GM10266 (cell line): Measurements from ENCODE around the gene HCFC1.

Source experiments
- DNase-seq: peaks from one replicate; pipeline ENCODE4 v3.0.0; 2012; ENCODE audit errors: extremely low spot score
- TF ChIP-seq, protein P1 (sequence below): IDR thresholded peaks from 2 replicates; pipeline ENCODE4 v1.5.1; 2012; ENCODE audit warnings: mild to moderate bottlenecking, low read depth; ENCODE audit not compliant: control insufficient read depth, insufficient read depth; ENCODE audit errors: missing control alignments

The HCFC1 gene

GRCh38 chrX:153907456-153907855 is 64.2 kb downstream of the HCFC1 start:
- TF ChIP-seq, protein P1, sequence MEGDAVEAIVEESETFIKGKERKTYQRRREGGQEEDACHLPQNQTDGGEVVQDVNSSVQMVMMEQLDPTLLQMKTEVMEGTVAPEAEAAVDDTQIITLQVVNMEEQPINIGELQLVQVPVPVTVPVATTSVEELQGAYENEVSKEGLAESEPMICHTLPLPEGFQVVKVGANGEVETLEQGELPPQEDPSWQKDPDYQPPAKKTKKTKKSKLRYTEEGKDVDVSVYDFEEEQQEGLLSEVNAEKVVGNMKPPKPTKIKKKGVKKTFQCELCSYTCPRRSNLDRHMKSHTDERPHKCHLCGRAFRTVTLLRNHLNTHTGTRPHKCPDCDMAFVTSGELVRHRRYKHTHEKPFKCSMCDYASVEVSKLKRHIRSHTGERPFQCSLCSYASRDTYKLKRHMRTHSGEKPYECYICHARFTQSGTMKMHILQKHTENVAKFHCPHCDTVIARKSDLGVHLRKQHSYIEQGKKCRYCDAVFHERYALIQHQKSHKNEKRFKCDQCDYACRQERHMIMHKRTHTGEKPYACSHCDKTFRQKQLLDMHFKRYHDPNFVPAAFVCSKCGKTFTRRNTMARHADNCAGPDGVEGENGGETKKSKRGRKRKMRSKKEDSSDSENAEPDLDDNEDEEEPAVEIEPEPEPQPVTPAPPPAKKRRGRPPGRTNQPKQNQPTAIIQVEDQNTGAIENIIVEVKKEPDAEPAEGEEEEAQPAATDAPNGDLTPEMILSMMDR, result no peak
- DNase-seq, result no peak

- no peak for DNase-seq
Observed at GRCh38 chrX:153906126-153906917, 65.3 kb downstream of the HCFC1 start.

GRCh38 chrX:153905481-153906095 is 66.0 kb downstream of the HCFC1 start:
- TF ChIP-seq, protein P1, result no peak
- no peak for DNase-seq

More at GRCh38 chrX:153906126-153906917, 65.3 kb downstream of the HCFC1 start:
- TF ChIP-seq, protein P1, result no peak

DNA sequence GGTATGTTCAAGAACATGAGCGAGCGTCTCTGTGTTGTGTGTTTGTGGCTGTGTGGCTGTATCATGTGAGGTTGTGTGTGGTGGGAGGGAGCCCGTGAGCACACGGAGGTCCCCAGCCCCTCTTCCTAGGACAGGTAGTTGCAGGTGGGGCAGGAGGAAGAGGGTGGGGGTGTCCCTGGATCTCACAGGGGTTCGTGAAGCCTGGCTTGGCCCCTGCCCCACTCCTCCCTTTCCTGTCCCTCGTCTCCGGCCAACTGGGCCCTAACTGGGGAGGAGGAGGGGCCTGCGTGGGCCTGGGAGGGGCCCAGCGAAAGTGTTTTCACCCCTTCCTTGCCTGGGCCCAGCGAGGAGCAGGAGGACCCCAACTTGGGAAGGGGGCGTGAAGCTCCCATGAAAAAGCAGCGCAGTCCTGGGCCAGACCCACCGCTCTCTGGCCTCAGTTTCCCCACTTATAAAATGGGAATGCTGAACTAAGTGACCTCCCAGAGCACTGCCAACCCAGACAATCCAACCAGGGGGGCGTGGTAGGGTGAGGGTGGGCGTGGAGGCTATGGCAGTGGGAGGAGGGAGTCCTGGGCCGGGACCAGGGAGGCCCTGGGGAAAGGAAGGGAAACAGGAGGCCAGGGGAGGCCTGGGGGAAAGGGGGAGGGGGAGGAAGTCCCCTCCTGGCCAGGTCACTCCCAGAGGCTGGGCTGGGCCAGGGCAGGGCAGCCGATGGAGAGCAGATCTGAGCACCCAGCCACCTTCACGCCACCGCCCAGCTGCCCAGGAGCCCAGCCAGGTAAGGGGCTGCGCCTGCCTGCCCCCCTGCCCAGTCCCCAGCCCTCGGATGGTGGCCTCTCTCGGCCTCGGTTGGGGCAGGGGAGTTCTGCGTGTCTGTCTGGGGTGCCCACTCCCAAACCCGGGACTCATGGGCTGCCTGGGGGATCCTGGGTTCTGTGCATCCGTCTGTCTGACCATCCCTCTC is 67.3 kb downstream of the HCFC1 start, which contains the start of gene AVPR2:
TSS of gene AVPR2 (plus strand) at position 683 of the 967 bp plus-strand sequence. CDS start 473 bp downstream, outside the sequence.
- TF ChIP-seq, protein P1, result no peak
- DNase-seq, result no peak

- TF ChIP-seq, protein P1, result no peak
- no peak for DNase-seq
Observed at GRCh38 chrX:153903238-153903980, 68.2 kb downstream of the HCFC1 start.

DNA sequence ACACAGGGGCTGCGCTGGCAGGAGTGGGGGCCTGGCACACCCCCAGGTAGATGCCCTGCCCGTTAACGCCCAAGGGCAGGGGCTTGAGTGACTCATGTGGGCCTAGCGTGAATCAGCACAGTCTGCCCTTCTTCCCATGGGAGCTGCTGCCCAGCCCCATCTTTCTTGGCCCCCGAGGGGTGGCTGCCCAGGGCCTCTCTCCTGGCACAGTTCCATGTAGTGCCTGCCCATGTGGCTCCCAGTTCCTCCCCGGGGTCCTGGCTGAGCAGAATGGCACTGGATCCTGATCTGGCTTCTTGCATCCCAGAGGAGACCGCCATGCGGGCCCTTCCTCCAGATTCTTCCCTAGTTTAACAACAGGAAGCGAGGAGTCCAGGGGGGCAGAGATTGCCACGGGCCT is 69.2 kb downstream of the HCFC1 start:
- TF ChIP-seq, protein P1, result no peak
- DNase-seq, result no peak
